SK-N-SH treated with all-trans-retinoic acid at 6 μM for 48 hours (cell line): ENCODE results near the gene MAP1S.

Experiments used
- CREB5 ChIP-seq: fragments of 250-450 bp; sonication (Bioruptor Pico); IDR thresholded peaks from 2 replicates; pipeline ENCODE4 v1.5.1; 2020; ENCODE audit warnings: low read depth, mild to moderate bottlenecking, moderate library complexity
- CSDC2 ChIP-seq: fragments of 250-450 bp; sonication (Bioruptor Pico); IDR thresholded peaks from 2 replicates; pipeline ENCODE4 v1.5.0; 2020; ENCODE audit warnings: mild to moderate bottlenecking, moderate library complexity
- GLIS3 ChIP-seq: fragments of 250-450 bp; sonication (Bioruptor Pico); IDR thresholded peaks from 2 replicates; pipeline ENCODE4 v1.5.0; 2020; ENCODE audit warnings: mild to moderate bottlenecking, moderate library complexity
- ISL1 ChIP-seq: fragments of 250-450 bp; sonication (Bioruptor Pico); IDR thresholded peaks from 2 replicates; pipeline ENCODE4 v2.1.2; 2022; ENCODE audit warnings: mild to moderate bottlenecking, moderate library complexity
- OSR1 ChIP-seq: fragments of 250-450 bp; sonication (Bioruptor Pico); IDR thresholded peaks from 2 replicates; pipeline ENCODE4 v1.8.0; 2022; ENCODE audit warnings: moderate library complexity, mild to moderate bottlenecking, inconsistent platforms
- POU6F1 ChIP-seq: fragments of 250-450 bp; sonication (Bioruptor Pico); IDR thresholded peaks from 2 replicates; pipeline ENCODE4 v1.8.0; 2021; ENCODE audit warnings: low read depth, mild to moderate bottlenecking, moderate library complexity, borderline replicate concordance
- RARB ChIP-seq: fragments of 250-450 bp; sonication (Bioruptor Pico); IDR thresholded peaks from 2 replicates; pipeline ENCODE4 v1.8.0; 2021; ENCODE audit warnings: mild to moderate bottlenecking, moderate library complexity
- SNAI2 ChIP-seq: fragments of 250-450 bp; sonication (Bioruptor Pico); IDR thresholded peaks from 2 replicates; pipeline ENCODE4 v1.5.0; 2020; ENCODE audit warnings: mild to moderate bottlenecking, moderate library complexity
- TCF4 ChIP-seq: fragments of 250-450 bp; sonication (Bioruptor Pico); IDR thresholded peaks from 2 replicates; pipeline ENCODE4 v1.8.0; 2021; ENCODE audit warnings: mild to moderate bottlenecking, moderate library complexity, borderline replicate concordance
- TOX ChIP-seq: fragments of 250-450 bp; sonication (Bioruptor Pico); IDR thresholded peaks from 2 replicates; pipeline ENCODE4 v1.8.0; 2021; ENCODE audit warnings: mild to moderate bottlenecking, moderate library complexity, borderline replicate concordance
- ZFP3 ChIP-seq: fragments of 250-450 bp; sonication (Bioruptor Pico); IDR thresholded peaks from 2 replicates; pipeline ENCODE4 v1.5.0; 2020; ENCODE audit warnings: mild to moderate bottlenecking, moderate library complexity
- ZNF70 ChIP-seq: fragments of 450-650 bp; formaldehyde crosslinking; IDR thresholded peaks from 2 replicates; pipeline ENCODE4 v1.5.0; 2020; ENCODE audit warnings: mild to moderate bottlenecking, moderate library complexity
- TF ChIP-seq, protein P1 (sequence below): fragments of 250-450 bp; sonication (Bioruptor Pico); IDR thresholded peaks from 2 replicates; pipeline ENCODE4 v1.8.0; 2020; ENCODE audit warnings: mild to moderate bottlenecking, moderate library complexity, borderline replicate concordance
- TF ChIP-seq, protein P2 (sequence below): fragments of 250-450 bp; sonication (Bioruptor Pico); IDR thresholded peaks from 2 replicates; pipeline ENCODE4 v1.5.0; 2020; ENCODE audit warnings: mild to moderate bottlenecking, moderate library complexity

DNA sequence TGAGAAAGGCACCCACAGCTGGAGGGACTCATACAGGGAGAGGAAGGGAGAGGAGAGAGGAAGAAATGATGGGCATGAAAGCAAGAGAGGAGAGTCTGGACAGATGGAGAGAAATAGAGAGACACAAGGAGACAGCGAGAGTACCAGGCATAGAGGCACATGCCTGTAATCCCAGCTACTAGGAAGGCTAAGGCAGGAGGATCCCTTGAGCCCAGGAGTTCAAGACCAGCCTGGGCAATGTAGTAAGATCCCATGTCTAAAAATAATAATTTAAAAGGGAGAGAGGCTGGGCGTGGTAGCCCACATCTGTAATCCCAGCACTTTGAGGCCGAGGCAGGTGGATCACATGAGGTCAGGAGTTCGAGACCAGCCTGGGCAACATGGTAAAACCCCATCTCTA, 40.4 kb upstream of the MAP1S start:
- TF ChIP-seq, protein P1, sequence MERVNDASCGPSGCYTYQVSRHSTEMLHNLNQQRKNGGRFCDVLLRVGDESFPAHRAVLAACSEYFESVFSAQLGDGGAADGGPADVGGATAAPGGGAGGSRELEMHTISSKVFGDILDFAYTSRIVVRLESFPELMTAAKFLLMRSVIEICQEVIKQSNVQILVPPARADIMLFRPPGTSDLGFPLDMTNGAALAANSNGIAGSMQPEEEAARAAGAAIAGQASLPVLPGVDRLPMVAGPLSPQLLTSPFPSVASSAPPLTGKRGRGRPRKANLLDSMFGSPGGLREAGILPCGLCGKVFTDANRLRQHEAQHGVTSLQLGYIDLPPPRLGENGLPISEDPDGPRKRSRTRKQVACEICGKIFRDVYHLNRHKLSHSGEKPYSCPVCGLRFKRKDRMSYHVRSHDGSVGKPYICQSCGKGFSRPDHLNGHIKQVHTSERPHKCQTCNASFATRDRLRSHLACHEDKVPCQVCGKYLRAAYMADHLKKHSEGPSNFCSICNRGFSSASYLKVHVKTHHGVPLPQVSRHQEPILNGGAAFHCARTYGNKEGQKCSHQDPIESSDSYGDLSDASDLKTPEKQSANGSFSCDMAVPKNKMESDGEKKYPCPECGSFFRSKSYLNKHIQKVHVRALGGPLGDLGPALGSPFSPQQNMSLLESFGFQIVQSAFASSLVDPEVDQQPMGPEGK (CRISPR knock-in tag) = no peak
- TF ChIP-seq RARB (CRISPR knock-in tag) (no peak), ZFP3 (CRISPR knock-in tag) (no peak), TCF4 (CRISPR knock-in tag) (no peak), SNAI2 (CRISPR knock-in tag) (no peak), ZNF70 (CRISPR knock-in tag) (no peak), ISL1 (CRISPR knock-in tag) (no peak), OSR1 (CRISPR knock-in tag) (no peak), CSDC2 (CRISPR knock-in tag) (no peak), GLIS3 (no peak), POU6F1 (no peak), CREB5 (CRISPR knock-in tag) (no peak), TOX (CRISPR knock-in tag) (no peak)
- TF ChIP-seq, protein P2, sequence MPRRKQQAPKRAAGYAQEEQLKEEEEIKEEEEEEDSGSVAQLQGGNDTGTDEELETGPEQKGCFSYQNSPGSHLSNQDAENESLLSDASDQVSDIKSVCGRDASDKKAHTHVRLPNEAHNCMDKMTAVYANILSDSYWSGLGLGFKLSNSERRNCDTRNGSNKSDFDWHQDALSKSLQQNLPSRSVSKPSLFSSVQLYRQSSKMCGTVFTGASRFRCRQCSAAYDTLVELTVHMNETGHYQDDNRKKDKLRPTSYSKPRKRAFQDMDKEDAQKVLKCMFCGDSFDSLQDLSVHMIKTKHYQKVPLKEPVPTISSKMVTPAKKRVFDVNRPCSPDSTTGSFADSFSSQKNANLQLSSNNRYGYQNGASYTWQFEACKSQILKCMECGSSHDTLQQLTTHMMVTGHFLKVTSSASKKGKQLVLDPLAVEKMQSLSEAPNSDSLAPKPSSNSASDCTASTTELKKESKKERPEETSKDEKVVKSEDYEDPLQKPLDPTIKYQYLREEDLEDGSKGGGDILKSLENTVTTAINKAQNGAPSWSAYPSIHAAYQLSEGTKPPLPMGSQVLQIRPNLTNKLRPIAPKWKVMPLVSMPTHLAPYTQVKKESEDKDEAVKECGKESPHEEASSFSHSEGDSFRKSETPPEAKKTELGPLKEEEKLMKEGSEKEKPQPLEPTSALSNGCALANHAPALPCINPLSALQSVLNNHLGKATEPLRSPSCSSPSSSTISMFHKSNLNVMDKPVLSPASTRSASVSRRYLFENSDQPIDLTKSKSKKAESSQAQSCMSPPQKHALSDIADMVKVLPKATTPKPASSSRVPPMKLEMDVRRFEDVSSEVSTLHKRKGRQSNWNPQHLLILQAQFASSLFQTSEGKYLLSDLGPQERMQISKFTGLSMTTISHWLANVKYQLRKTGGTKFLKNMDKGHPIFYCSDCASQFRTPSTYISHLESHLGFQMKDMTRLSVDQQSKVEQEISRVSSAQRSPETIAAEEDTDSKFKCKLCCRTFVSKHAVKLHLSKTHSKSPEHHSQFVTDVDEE (CRISPR knock-in tag) = no peak
